GM12873 (cell line): ENCODE results near the gene C19orf81.

Experiments
- CTCF ChIP-seq: IDR thresholded peaks from 2 replicates; pipeline ENCODE4 v1.5.1; 2012; ENCODE audit warnings: low read depth, mild to moderate bottlenecking, moderate library complexity, low read length, control low read depth; ENCODE audit not compliant: insufficient read depth; ENCODE audit errors: missing control alignments

The C19orf81 gene

GRCh38 chr19:50676625-50677197 lies 27.5 kb downstream of the C19orf81 start:
- TF ChIP-seq CTCF, result no peak

GRCh38 chr19:50677636-50678035 lies 28.4 kb downstream of the C19orf81 start:
- TF ChIP-seq CTCF, result no peak

DNA sequence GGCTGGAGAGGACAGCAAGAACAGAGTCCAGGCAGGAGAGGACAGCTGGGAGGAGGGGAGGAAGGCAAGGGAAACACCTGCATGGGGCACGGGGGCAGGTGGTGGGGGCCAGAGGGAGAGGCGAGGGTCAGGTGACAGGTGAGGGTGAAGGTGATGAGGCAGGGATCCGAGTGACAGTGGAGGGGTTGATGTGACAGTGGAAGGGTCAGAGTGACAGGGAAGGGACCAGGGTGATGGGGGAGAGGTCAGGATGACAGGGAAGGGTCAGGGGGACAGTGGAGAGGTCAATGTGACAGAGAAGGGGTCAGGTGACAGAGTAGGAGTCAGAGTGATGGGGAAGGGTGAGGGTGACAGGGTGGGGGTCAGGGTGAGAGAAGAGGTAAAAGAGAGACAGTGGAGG lies 29.1 kb downstream of the C19orf81 start:
- no peak for TF ChIP-seq CTCF

DNA sequence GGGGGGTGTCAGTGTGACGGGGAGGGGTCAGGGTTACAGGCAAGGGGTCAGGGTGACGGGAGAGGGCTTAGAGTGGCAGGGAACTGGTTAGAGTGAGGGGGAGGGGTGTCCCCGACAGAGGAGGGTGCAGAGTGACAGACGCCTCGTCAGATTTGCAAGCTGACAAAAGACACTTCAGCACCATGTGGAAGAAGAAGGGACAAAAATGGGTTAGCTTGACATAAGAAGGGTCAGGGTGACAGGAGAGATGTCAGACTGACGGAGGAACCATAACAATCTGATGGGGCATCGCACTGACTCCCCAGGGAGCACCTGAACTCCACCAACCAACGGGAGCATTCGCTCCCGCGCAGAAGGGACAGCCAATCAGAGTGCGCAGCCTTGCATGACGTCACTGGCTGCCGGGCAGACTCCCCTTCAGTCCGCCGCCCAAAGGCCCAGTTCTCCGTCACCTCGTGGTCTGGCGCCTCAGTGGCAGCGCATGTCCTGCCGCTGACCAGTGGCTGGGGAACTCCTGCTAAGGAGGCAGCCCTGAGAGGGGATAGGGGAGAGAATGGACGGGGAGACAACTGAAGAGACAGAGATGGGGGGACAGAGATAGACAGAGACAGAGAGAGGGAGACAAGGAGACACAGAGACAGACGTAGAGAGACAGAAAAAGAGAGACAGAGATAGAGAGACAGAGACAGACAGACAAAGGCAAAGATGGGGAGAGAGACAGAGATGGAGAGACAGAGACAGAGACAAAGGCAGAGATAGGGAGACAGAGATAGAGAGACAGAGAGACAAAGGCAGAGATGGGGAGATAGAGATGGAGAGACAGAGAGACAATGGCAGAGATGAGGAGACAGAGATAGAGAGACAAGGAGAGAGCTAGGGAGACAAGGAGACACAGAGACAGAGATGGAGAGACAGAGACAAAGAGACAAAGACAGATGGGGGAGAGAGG lies 30.2 kb downstream of the C19orf81 start:
- no peak for TF ChIP-seq CTCF

GRCh38 chr19:50686310-50687032 lies 37.2 kb downstream of the C19orf81 start:
- no peak for TF ChIP-seq CTCF

- TF ChIP-seq CTCF, result no peak
Measured at GRCh38 chr19:50688766-50689165, 39.5 kb downstream of the C19orf81 start.

- no peak for TF ChIP-seq CTCF
Measured at GRCh38 chr19:50690439-50690838, 41.2 kb downstream of the C19orf81 start.
